ENCODE data around the gene FRMPD4. TPM values are rescaled to one million over a fixed set of nuclear protein-coding genes. Genes with fewer than 3 reads are reported as not detected.

Gene FRMPD4
- total and polyA plus RNA-seq, 9 donors: 0.01 to 0.20 (median 0.05) TPM; not detected in 6

DNA sequence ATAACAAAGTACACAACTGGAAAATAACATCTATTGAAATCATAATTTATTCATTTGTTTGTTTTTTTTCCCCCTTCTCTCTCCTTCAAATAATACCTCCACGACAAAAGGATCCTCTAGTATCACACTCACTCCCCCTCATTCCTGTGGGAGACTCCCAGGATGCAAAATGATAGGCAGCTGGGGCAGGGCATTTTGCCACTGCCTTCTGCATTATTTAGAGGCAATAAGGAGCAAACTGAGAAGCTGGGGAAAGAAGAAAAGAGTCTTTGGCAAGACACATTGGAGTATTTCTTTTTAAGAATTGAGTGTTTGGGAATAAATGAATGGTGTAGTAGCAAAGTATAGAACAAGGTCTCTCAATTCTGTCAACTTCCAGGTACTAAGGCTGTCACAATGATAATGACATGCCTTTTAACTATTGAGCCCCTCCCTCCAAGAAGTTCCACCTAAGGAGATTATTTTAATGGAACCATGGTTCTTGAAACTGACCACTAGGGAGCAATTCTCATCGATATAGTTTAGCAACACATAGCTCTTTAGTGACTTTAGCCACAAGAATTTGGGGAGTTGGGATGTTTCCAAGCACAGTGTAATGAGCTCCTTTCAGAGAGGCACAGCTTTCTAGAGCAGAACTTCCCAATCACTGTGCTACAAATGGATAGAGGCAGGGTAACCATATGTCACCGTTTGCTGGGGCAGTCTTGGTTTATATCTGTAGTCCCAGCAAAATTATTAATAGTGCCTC, 303.3 kb downstream of the FRMPD4 start:
- H3K4me1 ChIP-seq (ENCODE audit: insufficient read depth): no peaks in the 10 kb centered on the region
- WGBS, 3 donors: 31 to 42% (median 41%) methylated on average over 3 of the region's 3 CpGs
- no peaks in the 10 kb centered on the region for H3K9me3 ChIP-seq
- TF ChIP-seq EP300 (IDR thresholded peaks at IDR 0.05) (no peak), POLR2A (IDR thresholded peaks at IDR 0.05) (no peak)
- TF ChIP-seq, protein P1, sequence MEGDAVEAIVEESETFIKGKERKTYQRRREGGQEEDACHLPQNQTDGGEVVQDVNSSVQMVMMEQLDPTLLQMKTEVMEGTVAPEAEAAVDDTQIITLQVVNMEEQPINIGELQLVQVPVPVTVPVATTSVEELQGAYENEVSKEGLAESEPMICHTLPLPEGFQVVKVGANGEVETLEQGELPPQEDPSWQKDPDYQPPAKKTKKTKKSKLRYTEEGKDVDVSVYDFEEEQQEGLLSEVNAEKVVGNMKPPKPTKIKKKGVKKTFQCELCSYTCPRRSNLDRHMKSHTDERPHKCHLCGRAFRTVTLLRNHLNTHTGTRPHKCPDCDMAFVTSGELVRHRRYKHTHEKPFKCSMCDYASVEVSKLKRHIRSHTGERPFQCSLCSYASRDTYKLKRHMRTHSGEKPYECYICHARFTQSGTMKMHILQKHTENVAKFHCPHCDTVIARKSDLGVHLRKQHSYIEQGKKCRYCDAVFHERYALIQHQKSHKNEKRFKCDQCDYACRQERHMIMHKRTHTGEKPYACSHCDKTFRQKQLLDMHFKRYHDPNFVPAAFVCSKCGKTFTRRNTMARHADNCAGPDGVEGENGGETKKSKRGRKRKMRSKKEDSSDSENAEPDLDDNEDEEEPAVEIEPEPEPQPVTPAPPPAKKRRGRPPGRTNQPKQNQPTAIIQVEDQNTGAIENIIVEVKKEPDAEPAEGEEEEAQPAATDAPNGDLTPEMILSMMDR (IDR thresholded peaks at IDR 0.05): no peak
- intact Hi-C loops (cut with DNase I): no loop called here
- H3K27me3 ChIP-seq: no peaks in the 10 kb centered on the region
- no peaks in the 10 kb centered on the region for H3K36me3 ChIP-seq
- no peak overlapping the region for H3K4me3 ChIP-seq
- no peak for DNase-seq
- H3K27ac ChIP-seq: no peak overlapping the region

DNA sequence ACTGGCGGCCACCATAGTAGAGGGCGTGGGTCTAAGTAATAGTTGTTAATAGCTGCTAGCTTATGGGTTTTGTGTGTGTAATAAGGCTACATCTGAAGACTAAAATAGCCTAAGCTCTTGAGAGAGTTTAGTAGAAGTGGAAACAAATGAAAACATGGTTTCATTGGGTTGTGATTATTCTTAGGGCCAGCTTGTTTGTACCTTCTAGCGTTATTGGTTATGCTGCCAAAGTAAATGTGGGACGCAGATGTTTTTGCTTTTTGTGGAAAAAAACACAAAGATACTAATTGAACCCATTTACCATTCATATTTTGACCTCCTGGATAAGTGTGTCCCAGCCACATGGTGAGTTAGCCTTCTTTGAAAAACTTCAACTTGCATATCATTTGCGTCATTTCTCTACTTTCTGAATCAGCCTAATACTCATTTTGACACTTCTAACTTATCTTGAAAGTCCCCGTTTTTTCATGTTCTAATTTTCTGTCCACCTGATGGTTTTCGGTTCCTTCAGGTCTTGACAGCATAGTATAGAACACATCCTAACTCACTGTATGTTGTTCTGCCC, 305.3 kb downstream of the FRMPD4 start:
- Histone ChIP-seq H3K27me3 (no peaks in the 10 kb centered on the region), H3K36me3 (no peaks in the 10 kb centered on the region), H3K4me3 (no peak overlapping the region), H3K27ac (no peak overlapping the region), H3K4me1 (ENCODE audit: insufficient read depth) (no peaks in the 10 kb centered on the region), H3K9me3 (no peaks in the 10 kb centered on the region)
- DNase-seq: no peak
- WGBS, 3 donors: 55 to 66% (median 60%) methylated on average over 7 of the region's 7 CpGs
- intact Hi-C loops (cut with DNase I): no loop called here
- TF ChIP-seq EP300 (IDR thresholded peaks at IDR 0.05) (no peak), POLR2A (IDR thresholded peaks at IDR 0.05) (no peak)
- TF ChIP-seq, protein P1 (IDR thresholded peaks at IDR 0.05): no peak

DNA sequence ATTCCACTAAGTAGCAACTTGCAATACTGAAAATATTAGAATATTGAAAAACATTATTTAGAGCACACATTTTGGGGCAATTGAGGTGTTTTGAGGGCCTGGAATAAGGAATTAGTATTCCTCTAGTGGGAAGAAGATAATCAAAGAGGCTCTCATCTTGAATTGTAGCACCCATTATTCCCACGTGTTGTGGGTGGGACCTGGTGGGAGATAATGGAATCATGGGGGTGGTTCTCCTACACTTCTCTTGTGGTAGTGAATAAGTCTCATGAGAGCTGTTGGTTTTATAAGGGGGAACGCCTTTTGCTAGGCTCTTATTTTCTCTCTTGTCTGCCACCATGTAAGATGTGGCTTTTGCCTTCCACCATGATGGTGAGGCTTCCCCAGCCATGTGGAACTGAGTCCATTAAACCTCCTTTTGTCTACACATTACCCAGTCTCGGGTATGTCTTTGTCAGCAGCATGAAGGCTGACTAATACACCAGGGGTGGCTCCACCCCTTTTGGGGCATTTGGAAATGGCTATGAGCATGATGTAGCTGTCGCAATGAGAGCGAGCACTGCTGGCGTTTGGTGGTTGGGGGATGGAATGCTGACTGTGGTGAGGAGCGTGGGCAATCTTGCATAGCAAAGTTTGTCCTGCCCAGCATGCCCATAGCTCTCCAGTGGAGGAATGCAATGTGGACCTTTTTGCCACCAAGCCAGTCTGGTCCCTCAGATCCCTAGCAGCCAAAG, 308.2 kb downstream of the FRMPD4 start:
- TF ChIP-seq, protein P1 (IDR thresholded peaks at IDR 0.05): no peak
- TF ChIP-seq EP300 (IDR thresholded peaks at IDR 0.05): no peak
- no peak for TF ChIP-seq POLR2A (IDR thresholded peaks at IDR 0.05)
- intact Hi-C loops (cut with DNase I): no loop called here
- WGBS, 3 donors: 81 to 85% (median 83%) methylated on average over 7 of the region's 7 CpGs

DNA sequence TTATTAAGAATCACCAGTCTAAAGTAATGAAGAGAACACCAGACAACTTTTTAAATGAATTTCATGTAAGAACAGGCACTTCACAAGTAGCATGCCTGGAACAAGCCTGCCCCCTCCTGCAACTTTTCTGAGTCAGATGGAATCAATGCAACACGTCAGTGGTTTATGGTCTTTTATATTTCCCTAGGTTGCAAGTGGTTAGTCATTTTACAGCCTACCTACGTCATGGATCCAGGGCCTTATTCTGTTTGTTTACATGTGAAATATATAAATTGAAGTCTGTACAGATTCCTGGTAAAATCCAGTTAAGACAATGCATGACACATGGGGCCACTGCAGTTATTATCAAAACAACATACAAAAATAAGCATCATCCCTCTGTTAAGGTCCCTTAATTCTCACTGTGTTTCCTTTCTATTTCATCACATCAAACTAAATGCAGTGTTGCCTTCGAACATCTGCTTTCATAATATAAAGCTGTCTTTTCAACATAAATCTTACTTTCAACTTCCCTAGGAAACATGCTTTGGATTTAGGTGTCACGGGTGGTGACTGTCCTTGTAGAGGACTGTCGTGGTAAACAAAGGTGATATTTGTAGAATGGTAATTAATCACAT, 309.3 kb downstream of the FRMPD4 start:
- 47 to 48% (median 47%) methylated on average over 5 of the region's 5 CpGs for WGBS, 3 donors

More for the DNA sequence above, 308.2 kb downstream of the FRMPD4 start:
- Histone ChIP-seq H3K9me3 (no peaks in the 10 kb centered on the region), H3K36me3 (no peaks in the 10 kb centered on the region), H3K4me1 (ENCODE audit: insufficient read depth) (no peaks in the 10 kb centered on the region), H3K27ac (no peak overlapping the region), H3K27me3 (no peaks in the 10 kb centered on the region), H3K4me3 (no peak overlapping the region)
- DNase-seq: no peak

More for the DNA sequence above, 309.3 kb downstream of the FRMPD4 start:
- H3K4me1 ChIP-seq (ENCODE audit: insufficient read depth): no peaks in the 10 kb centered on the region
- intact Hi-C loops (cut with DNase I): no loop called here
- no peaks in the 10 kb centered on the region for H3K9me3 ChIP-seq
- H3K4me3 ChIP-seq: no peak overlapping the region
- DNase-seq: no peak
- H3K27me3 ChIP-seq: no peaks in the 10 kb centered on the region
- H3K36me3 ChIP-seq: no peaks in the 10 kb centered on the region
- TF ChIP-seq POLR2A (IDR thresholded peaks at IDR 0.05) (no peak), EP300 (IDR thresholded peaks at IDR 0.05) (no peak)
- TF ChIP-seq, protein P1 (IDR thresholded peaks at IDR 0.05): no peak
- H3K27ac ChIP-seq: no peak overlapping the region
